Astrocyte (in vitro differentiated cells and primary cell): ENCODE data around the gene NUTF2.

ENCODE experiments used
- EZH2 ChIP-seq: IDR thresholded peaks from 2 replicates; pipeline ENCODE4 v1.6.1; 2012; ENCODE audit warnings: mild to moderate bottlenecking, low read length, inconsistent platforms; ENCODE audit not compliant: insufficient read depth
- TF ChIP-seq, protein P1 (sequence below): IDR thresholded peaks from 2 replicates; pipeline ENCODE4 v1.5.1; 2011; ENCODE audit warnings: low read depth, mild to moderate bottlenecking, inconsistent platforms, low read length, moderate library complexity; ENCODE audit not compliant: insufficient read depth

- TF ChIP-seq, protein P1, sequence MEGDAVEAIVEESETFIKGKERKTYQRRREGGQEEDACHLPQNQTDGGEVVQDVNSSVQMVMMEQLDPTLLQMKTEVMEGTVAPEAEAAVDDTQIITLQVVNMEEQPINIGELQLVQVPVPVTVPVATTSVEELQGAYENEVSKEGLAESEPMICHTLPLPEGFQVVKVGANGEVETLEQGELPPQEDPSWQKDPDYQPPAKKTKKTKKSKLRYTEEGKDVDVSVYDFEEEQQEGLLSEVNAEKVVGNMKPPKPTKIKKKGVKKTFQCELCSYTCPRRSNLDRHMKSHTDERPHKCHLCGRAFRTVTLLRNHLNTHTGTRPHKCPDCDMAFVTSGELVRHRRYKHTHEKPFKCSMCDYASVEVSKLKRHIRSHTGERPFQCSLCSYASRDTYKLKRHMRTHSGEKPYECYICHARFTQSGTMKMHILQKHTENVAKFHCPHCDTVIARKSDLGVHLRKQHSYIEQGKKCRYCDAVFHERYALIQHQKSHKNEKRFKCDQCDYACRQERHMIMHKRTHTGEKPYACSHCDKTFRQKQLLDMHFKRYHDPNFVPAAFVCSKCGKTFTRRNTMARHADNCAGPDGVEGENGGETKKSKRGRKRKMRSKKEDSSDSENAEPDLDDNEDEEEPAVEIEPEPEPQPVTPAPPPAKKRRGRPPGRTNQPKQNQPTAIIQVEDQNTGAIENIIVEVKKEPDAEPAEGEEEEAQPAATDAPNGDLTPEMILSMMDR, result no peak
- TF ChIP-seq EZH2, result no peak
These were observed 5.4 kb upstream of the NUTF2 start for GRCh38 chr16:67841198-67841815.
